GM23248 (cell line): ENCODE data around the gene RNF180. TPM values are rescaled to one million over a fixed set of nuclear protein-coding genes. Genes with fewer than 3 reads are reported as not detected.
A peak's percentile ranks its signal among the peaks of the same experiment; 100 is the strongest.

Source experiments
- DNase-seq: peaks from one replicate; pipeline ENCODE4 v3.0.0-alpha.2; 2015
- H2AFZ ChIP-seq: fragments of 200-600 bp; sonication (generic); 2 replicates; pipeline ENCODE4 v1.6.1; 2016; ENCODE audit warnings: antibody characterized with exemption
- H3F3A ChIP-seq: fragments of 200-600 bp; sonication (generic); 2 replicates; pipeline ENCODE4 v1.6.1; 2016; ENCODE audit warnings: mild to moderate bottlenecking, antibody characterized with exemption, mixed run types; ENCODE audit not compliant: insufficient read depth
- H3K27ac ChIP-seq: fragments of 200-600 bp; sonication (generic); 2 replicates; pipeline ENCODE4 v1.5.1; 2016; ENCODE audit warnings: mild to moderate bottlenecking
- H3K27me3 ChIP-seq: fragments of 200-600 bp; sonication (generic); replicated peaks from 2 replicates; pipeline ENCODE4 v1.6.1; 2016; ENCODE audit warnings: mild to moderate bottlenecking; ENCODE audit not compliant: insufficient read depth
- H3K36me3 ChIP-seq: fragments of 200-600 bp; sonication (generic); 2 replicates; pipeline ENCODE4 v1.6.1; 2016; ENCODE audit warnings: low read depth, mild to moderate bottlenecking
- H3K4me1 ChIP-seq: fragments of 200-600 bp; sonication (generic); 2 replicates; pipeline ENCODE4 v1.6.1; 2016; ENCODE audit warnings: mild to moderate bottlenecking; ENCODE audit not compliant: insufficient read depth
- H3K4me2 ChIP-seq: fragments of 200-600 bp; sonication (generic); one replicate; pipeline ENCODE4 v1.6.1; 2016; ENCODE audit warnings: mild to moderate bottlenecking; ENCODE audit not compliant: unreplicated experiment
- H3K4me3 ChIP-seq: fragments of 200-600 bp; sonication (generic); 2 replicates; pipeline ENCODE4 v1.5.1; 2016; ENCODE audit warnings: mild to moderate bottlenecking
- H3K79me2 ChIP-seq: fragments of 200-600 bp; sonication (generic); 2 replicates; pipeline ENCODE4 v1.6.1; 2016; ENCODE audit warnings: mild to moderate bottlenecking; ENCODE audit not compliant: insufficient read depth
- H3K9ac ChIP-seq: fragments of 200-600 bp; sonication (generic); 2 replicates; pipeline ENCODE4 v1.6.1; 2016; ENCODE audit warnings: mild to moderate bottlenecking
- H3K9me2 ChIP-seq: fragments of 200-600 bp; sonication (generic); 2 replicates; pipeline ENCODE4 v1.6.1; 2016; ENCODE audit warnings: mixed run types, mild to moderate bottlenecking, moderate library complexity; ENCODE audit not compliant: insufficient read depth
- H3K9me3 ChIP-seq: fragments of 200-600 bp; sonication (generic); one replicate; pipeline ENCODE4 v1.6.1; 2017; ENCODE audit warnings: low read depth
- H4K20me1 ChIP-seq: fragments of 200-600 bp; sonication (generic); 2 replicates; pipeline ENCODE4 v1.6.0; 2016; ENCODE audit not compliant: insufficient read depth
- EZH2 ChIP-seq: fragments of 200-600 bp; sonication (generic); IDR thresholded peaks from 2 replicates; pipeline ENCODE4 v1.6.1; 2018; ENCODE audit warnings: antibody characterized with exemption, mild to moderate bottlenecking; ENCODE audit not compliant: insufficient read depth, poor library complexity, severe bottlenecking
- EZH2phosphoT487 ChIP-seq: fragments of 200-600 bp; sonication (generic); IDR thresholded peaks from 2 replicates; pipeline ENCODE4 v1.6.1; 2018; ENCODE audit warnings: antibody characterized with exemption, moderate library complexity, mild to moderate bottlenecking, low read depth; ENCODE audit not compliant: insufficient read depth
- WGBS, 2 experiments: methylation state at CpG; one replicate each; pipeline ENCODE4 v1.1.6; 2015 to 2017; ENCODE audit warnings: low lambda C conversion rate in 2 of 2, low coverage in 1 of 2; ENCODE audit errors: missing lambda C conversion rate in 2 of 2; 5-methylcytosine and 5-hydroxymethylcytosine counted together
- in situ Hi-C: fragments of 300-500 bp; cut with MboI; formaldehyde crosslinking; loops from 2 replicates; pipeline ENCODE4 v1.15.0; 2020
- polyA plus RNA-seq: library from polyadenylated mRNA; unstranded; fragments of >200 nt; fragmentation: Nextera tagmentation; extraction: Ambion mirVana; gene quantifications from 2 replicates; pipeline ENCODE4 v1.2.1, GENCODE V29; 2016
- total RNA-seq: library from RNA; depleted of rRNA; stranded (reverse); fragments of >200 nt; shearing (Covaris generic); gene quantifications from 2 replicates; pipeline ENCODE4 v1.2.3, GENCODE V29; 2014

RNF180 gene
- total and polyA plus RNA-seq, 2 experiments from 2014 or later, result 0.10 to 0.32 TPM

- in situ Hi-C loops, result no loop called here
- H3K79me2 ChIP-seq, result no peaks in the 10 kb centered on the region
- DNase-seq, result no peak
Observed at GRCh38 chr5:64166201-64166959, 737 bp downstream of the RNF180 start.

GRCh38 chr5:64176301-64176700 is 10.7 kb downstream of the RNF180 start:
- Histone ChIP-seq H3K27ac (no peak overlapping the region), H3K4me2 (no peak overlapping the region), H3K79me2 (no peaks in the 10 kb centered on the region), H3K4me3 (no peak overlapping the region), H3K9ac (no peak overlapping the region), H3K9me2 (no peaks in the 10 kb centered on the region), H3K36me3 (no peaks in the 10 kb centered on the region), H3K27me3 (0 out of 2 replicates have a peak, but pooled peaks cover 3% of the 10 kb centered on the region), H3K9me3 (no peaks in the 10 kb centered on the region), H3K4me1 (no peaks in the 10 kb centered on the region), H4K20me1 (no peaks in the 10 kb centered on the region), H3F3A (no peaks in the 10 kb centered on the region), H2AFZ (no peak overlapping the region)
- 36 to 40% methylated on average over 2 of the region's 2 CpGs for WGBS, 2 experiments
- DNase-seq, result no peak
- in situ Hi-C loops, result no loop called here
- TF ChIP-seq EZH2 (no peak), EZH2phosphoT487 (no peak)

More at GRCh38 chr5:64166201-64166959, 737 bp downstream of the RNF180 start:
- Histone ChIP-seq H3K36me3 (no peaks in the 10 kb centered on the region), H3K4me1 (no peaks in the 10 kb centered on the region), H2AFZ (peak overlapping the region; percentile 72), H4K20me1 (no peaks in the 10 kb centered on the region), H3K9ac (0 out of 2 replicates have a peak overlapping the region, but pooled peaks have one; percentile 31), H3K4me3 (peak overlapping the region; percentile 63), H3K27ac (no peak overlapping the region), H3K9me3 (no peaks in the 10 kb centered on the region), H3K4me2 (peak overlapping the region; percentile 76), H3K27me3 (peaks cover 57% of the 10 kb centered on the region), H3F3A (no peaks in the 10 kb centered on the region), H3K9me2 (no peaks in the 10 kb centered on the region)
- WGBS, 2 experiments, result 15 to 18% methylated on average over 21 to 23 of the region's 23 CpGs
- TF ChIP-seq EZH2 (peak; percentile 79), EZH2phosphoT487 (no peak)

- DNase-seq, result peak; percentile 3
- Histone ChIP-seq H3K4me3 (no peak overlapping the region), H3K4me2 (no peak overlapping the region), H4K20me1 (no peaks in the 10 kb centered on the region), H3K9me3 (no peaks in the 10 kb centered on the region), H3K9me2 (no peaks in the 10 kb centered on the region), H3K27me3 (0 out of 2 replicates have a peak, but pooled peaks cover under 1% of the 10 kb centered on the region), H3K9ac (no peak overlapping the region), H3F3A (no peaks in the 10 kb centered on the region), H3K36me3 (no peaks in the 10 kb centered on the region), H2AFZ (no peak overlapping the region), H3K27ac (no peak overlapping the region), H3K4me1 (no peaks in the 10 kb centered on the region), H3K79me2 (no peaks in the 10 kb centered on the region)
- in situ Hi-C loops, result no loop called here
- 18 to 21% methylated on average over 8 of the region's 8 CpGs for WGBS, 2 experiments
- TF ChIP-seq EZH2phosphoT487 (no peak), EZH2 (no peak)
Observed at GRCh38 chr5:64180661-64181343, 15.2 kb downstream of the RNF180 start.

- WGBS, 2 experiments, result 29 to 36% methylated on average over 2 of the region's 2 CpGs
- Histone ChIP-seq H2AFZ (no peak overlapping the region), H4K20me1 (no peaks in the 10 kb centered on the region), H3K27me3 (no peaks in the 10 kb centered on the region), H3K9me3 (no peaks in the 10 kb centered on the region), H3K36me3 (no peaks in the 10 kb centered on the region), H3K9ac (no peak overlapping the region), H3K27ac (no peak overlapping the region), H3F3A (no peaks in the 10 kb centered on the region), H3K4me3 (no peak overlapping the region), H3K79me2 (no peaks in the 10 kb centered on the region), H3K9me2 (no peaks in the 10 kb centered on the region), H3K4me2 (no peak overlapping the region), H3K4me1 (no peaks in the 10 kb centered on the region)
- in situ Hi-C loops, result no loop called here
- TF ChIP-seq EZH2phosphoT487, result no peak
- no peak for TF ChIP-seq EZH2
- no peak for DNase-seq
Observed at GRCh38 chr5:64181440-64181839, 15.8 kb downstream of the RNF180 start.
